Measurements from ENCODE around the gene AFAP1L1. TPM values are rescaled to one million over a fixed set of nuclear protein-coding genes. Genes with fewer than 3 reads are reported as not detected.
A peak's percentile ranks its signal among the peaks of the same experiment; 100 is the strongest.

The AFAP1L1 gene
- total and polyA plus RNA-seq, 7 donors: 10.8 to 39.9 (median 23.0) TPM

DNA sequence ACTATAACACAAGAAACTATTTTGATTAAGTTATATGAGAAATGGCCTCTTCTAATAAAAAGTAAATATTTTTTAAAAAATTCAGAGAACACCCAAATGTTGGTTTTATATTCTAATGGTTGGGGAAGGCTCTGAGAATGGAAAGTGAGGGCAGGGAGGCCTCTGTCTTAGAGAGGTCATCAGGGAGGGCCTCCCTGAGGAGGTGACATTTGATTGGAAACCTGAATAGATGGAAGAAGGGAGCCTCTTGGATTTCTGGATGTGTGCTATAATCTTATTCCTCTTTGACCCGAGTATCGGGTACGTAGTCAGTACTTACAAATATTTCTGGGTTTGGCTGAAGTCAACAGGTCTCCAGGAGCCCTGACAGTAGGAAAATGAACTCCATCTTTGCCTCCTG, 47.5 kb downstream of the AFAP1L1 start:
- Histone ChIP-seq H3K9me3 (no peaks in the 10 kb centered on the region), H3K36me3 (ENCODE audit: insufficient read depth in 1 of 2, low read depth in 1 of 2) (peaks cover 0 to 63% of the 10 kb centered on the region in 2 donors), H3K27me3 (ENCODE audit: insufficient read depth in 3 of 3, low read length in 2 of 3) (no peaks in the 10 kb centered on the region), H3K27ac (peak overlapping the region; percentile 53), H3K4me3 (no peak overlapping the region), H3K4me1 (peaks cover 29% of the 10 kb centered on the region)
- no peak for ATAC-seq
- TF ChIP-seq CTCF (IDR thresholded peaks at IDR 0.05): no peak
- intact Hi-C loops (cut with DNase I): loop anchor here in 1 of 2 donors (5.0 kb wide), 1 partner anchor 113 kb away; no protein-coding TSS in a partner anchor
- DNase-seq: no peak
- WGBS, 3 donors: 95 to 100% (median 97%) methylated on average over 3 of the region's 3 CpGs

DNA sequence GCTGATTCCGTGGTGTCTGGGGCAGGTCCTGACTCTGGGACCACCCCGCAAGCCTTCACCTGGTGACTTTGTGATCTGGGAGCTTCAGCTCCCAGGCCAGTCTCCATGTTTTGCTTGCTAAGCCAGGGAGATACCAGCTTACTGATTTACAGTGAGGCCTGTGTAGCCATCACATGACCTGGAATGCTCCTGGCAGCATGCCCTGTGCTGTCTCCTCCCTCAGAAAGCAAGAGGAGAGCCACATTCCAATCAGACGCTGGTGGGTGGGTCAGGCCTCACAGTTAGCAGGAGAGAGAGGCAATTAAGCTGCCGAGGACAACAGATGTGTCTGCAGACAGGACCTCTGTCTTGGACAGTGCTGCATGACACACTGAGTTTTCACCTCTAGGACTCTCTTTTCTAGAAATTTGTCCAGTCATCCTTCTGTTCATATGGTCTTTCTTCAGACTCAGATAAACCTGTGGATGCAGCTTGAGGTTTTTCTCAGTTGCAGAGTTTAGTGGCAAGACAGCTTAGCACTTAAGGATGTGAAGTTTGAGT, 49.2 kb downstream of the AFAP1L1 start:
- ATAC-seq: peak; percentile 54 to 71 (median 64)
- Histone ChIP-seq H3K4me1 (peaks cover 24% of the 10 kb centered on the region), H3K4me3 (no peak overlapping the region), H3K27me3 (ENCODE audit: insufficient read depth in 3 of 3, low read length in 2 of 3) (no peaks in the 10 kb centered on the region), H3K27ac (peak overlapping the region; percentile 53), H3K9me3 (no peaks in the 10 kb centered on the region), H3K36me3 (ENCODE audit: insufficient read depth in 1 of 2, low read depth in 1 of 2) (peaks cover 3 to 80% of the 10 kb centered on the region in 2 donors)
- WGBS, 3 donors: 28 to 34% (median 34%) methylated on average over 4 of the region's 4 CpGs
- TF ChIP-seq CTCF (IDR thresholded peaks at IDR 0.05): no peak
- peak; percentile 67 to 82 for DNase-seq
- intact Hi-C loops (cut with DNase I): loop anchor here in 1 of 2 donors (2.0 kb wide), 1 partner anchor 50 kb away; no protein-coding TSS in a partner anchor

DNA sequence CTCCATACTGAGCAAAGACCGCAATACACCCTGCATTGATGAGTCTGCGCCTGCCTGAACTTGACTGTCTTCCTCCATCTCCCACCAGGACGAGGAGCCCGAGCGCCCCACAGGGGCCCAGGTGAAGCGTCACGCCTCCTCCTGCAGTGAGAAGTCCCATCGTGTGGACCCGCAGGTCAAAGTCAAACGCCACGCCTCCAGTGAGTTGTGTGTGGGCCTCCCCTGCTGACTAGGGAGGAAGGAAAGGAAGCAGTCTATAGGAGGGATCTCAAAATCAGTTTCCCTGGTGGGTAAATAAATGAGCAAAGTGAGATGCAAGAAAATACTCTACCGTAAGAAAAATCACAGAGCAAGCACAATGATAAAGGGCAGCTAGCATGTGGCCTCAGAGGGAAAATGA, 50.9 kb downstream of the AFAP1L1 start:
- Histone ChIP-seq H3K36me3 (ENCODE audit: insufficient read depth in 1 of 2, low read depth in 1 of 2) (peaks cover 4 to 84% of the 10 kb centered on the region in 2 donors), H3K27ac (no peak overlapping the region), H3K9me3 (no peaks in the 10 kb centered on the region), H3K4me1 (peaks cover 24% of the 10 kb centered on the region), H3K4me3 (no peak overlapping the region), H3K27me3 (ENCODE audit: insufficient read depth in 3 of 3, low read length in 2 of 3) (no peaks in the 10 kb centered on the region)
- ATAC-seq: no peak
- TF ChIP-seq CTCF (IDR thresholded peaks at IDR 0.05): no peak
- WGBS, 3 donors: 81 to 86% (median 84%) methylated on average over 12 of the region's 12 CpGs
- intact Hi-C loops (cut with DNase I): no loop called here
- DNase-seq: no peak

GRCh38 chr5:149323210-149323609, 51.6 kb downstream of the AFAP1L1 start:
- Histone ChIP-seq H3K4me1 (peaks cover 24% of the 10 kb centered on the region), H3K4me3 (no peak overlapping the region), H3K9me3 (no peaks in the 10 kb centered on the region), H3K36me3 (ENCODE audit: insufficient read depth in 1 of 2, low read depth in 1 of 2) (peaks cover 4 to 84% of the 10 kb centered on the region in 2 donors), H3K27ac (peak overlapping the region; percentile 51), H3K27me3 (ENCODE audit: insufficient read depth in 3 of 3, low read length in 2 of 3) (no peaks in the 10 kb centered on the region)
- intact Hi-C loops (cut with DNase I): no loop called here
- TF ChIP-seq CTCF (IDR thresholded peaks at IDR 0.05): no peak
- ATAC-seq (peak in 1 of 4 donors; percentile 19), DNase-seq (no peak)
